ENCODE measurements around the gene PAFAH1B2. TPM values are rescaled to one million over a fixed set of nuclear protein-coding genes. Genes with fewer than 3 reads are reported as not detected.

Gene PAFAH1B2
- 210 and 214 TPM in 2 replicates for total RNA-seq

GRCh38 chr11:117143871-117144476 lies at the start of gene PAFAH1B2:
TSS of gene PAFAH1B2 (plus strand) at chr11:117144287. CDS start at chr11:117152448, 8,161 bp downstream.

GRCh38 chr11:117098269-117099232 lies 45.5 kb upstream of the PAFAH1B2 start, which contains the start of gene SIK3:
TSS of gene SIK3 (minus strand) at chr11:117098428. CDS start at chr11:117098415, 13 bp downstream.

GRCh38 chr11:117178210-117179034 lies 34.3 kb downstream of the PAFAH1B2 start, which contains the start of gene SIDT2:
TSS of gene SIDT2 (plus strand) at chr11:117178743. CDS start at chr11:117179264, 521 bp downstream.

DNA sequence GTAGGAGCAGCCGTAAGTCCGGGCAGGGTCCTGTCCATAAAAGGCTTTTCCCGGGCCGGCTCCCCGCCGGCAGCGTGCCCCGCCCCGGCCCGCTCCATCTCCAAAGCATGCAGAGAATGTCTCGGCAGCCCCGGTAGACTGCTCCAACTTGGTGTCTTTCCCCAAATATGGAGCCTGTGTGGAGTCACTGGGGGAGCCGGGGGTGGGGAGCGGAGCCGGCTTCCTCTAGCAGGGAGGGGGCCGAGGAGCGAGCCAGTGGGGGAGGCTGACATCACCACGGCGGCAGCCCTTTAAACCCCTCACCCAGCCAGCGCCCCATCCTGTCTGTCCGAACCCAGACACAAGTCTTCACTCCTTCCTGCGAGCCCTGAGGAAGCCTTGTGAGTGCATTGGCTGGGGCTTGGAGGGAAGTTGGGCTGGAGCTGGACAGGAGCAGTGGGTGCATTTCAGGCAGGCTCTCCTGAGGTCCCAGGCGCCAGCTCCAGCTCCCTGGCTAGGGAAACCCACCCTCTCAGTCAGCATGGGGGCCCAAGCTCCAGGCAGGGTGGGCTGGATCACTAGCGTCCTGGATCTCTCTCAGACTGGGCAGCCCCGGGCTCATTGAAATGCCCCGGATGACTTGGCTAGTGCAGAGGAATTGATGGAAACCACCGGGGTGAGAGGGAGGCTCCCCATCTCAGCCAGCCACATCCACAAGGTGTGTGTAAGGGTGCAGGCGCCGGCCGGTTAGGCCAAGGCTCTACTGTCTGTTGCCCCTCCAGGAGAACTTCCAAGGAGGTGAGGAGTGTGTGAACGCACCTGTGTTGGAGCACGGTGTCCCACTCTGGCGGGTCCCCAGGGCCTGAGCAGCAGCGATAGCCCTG lies 55.2 kb downstream of the PAFAH1B2 start, which contains the start of gene TAGLN:
Gene TAGLN, plus strand, starts transcription at position 318 of the 863 bp plus-strand sequence. CDS start 3,644 bp downstream, outside the sequence.

Other genes with a start within 250 kb of the PAFAH1B2 start
- gene SIK3, start 45.9 kb upstream of the PAFAH1B2 start, total RNA-seq = 10.4 and 10.8 TPM in 2 replicates
- gene SIDT2, start 34.5 kb downstream of the PAFAH1B2 start, total RNA-seq = 10.7 and 11.3 TPM in 2 replicates
- gene TAGLN, start 55.1 kb downstream of the PAFAH1B2 start, total RNA-seq = 3.4 and 9.8 TPM in 2 replicates
- gene PCSK7, start 87.8 kb downstream of the PAFAH1B2 start, total RNA-seq = 29.5 and 30.8 TPM in 2 replicates
- gene RNF214, start 88.4 kb downstream of the PAFAH1B2 start, total RNA-seq = 6.4 and 8.9 TPM in 2 replicates
- gene BACE1-AS, start 147.1 kb downstream of the PAFAH1B2 start, total RNA-seq = 1.7 and 2.1 TPM in 2 replicates
- gene BACE1, start 172.0 kb downstream of the PAFAH1B2 start, total RNA-seq = 7.0 and 8.1 TPM in 2 replicates
- 13.8 and 21.2 TPM in 2 replicates for gene CEP164, start 183.6 kb downstream of the PAFAH1B2 start, total RNA-seq

All from dermis lymphatic vessel endothelial cell (primary cell).